Activated T-helper 1 cell treated with anti-CD3 and anti-CD28 coated beads, Interleukin-2, amount 50 U/mL, for 16 hours (primary cell): ENCODE measurements around the gene FOXK1.

Experiments
- DNase-seq, 2 donors: peaks; one replicate each; pipeline ENCODE4 v3.0.0-alpha.2; 2020; ENCODE audit warnings: low read depth in 1 of 2, low spot score in 1 of 2

Gene FOXK1

DNA sequence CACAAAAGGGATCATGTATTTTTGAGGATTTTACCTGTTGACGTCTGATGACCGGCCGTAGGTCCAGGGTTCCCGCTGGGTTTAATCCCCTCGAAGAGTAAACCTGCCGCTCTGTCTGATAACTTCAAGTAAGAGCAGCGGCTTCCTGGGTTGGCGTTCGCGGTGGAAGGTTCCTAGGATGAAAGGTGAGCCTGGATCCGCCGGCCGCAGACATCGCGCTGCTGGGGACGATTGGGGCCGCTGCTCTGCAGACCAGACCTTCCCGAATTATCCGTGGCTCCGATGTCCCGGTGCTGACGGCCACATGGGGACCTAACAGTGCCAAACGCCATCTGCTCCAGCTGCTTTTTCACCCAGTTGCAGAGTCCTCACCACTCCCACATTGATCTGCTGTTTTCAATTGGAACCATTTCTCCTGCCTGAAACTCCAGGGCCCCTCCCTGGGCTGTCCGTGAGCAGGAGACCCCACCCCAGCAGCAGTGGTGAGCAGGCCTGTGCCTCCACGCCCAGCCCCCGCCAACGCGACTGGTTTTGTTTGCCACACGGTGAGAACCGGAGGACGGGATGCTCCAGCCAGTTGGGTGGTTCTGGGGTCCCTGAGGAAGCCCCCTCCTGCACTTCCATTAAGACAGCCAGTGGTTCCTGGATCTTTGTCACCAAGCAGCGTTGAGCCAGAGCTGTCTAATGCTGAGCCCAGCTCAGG lies 81.1 kb downstream of the FOXK1 start:
- DNase-seq = no peak

DNA sequence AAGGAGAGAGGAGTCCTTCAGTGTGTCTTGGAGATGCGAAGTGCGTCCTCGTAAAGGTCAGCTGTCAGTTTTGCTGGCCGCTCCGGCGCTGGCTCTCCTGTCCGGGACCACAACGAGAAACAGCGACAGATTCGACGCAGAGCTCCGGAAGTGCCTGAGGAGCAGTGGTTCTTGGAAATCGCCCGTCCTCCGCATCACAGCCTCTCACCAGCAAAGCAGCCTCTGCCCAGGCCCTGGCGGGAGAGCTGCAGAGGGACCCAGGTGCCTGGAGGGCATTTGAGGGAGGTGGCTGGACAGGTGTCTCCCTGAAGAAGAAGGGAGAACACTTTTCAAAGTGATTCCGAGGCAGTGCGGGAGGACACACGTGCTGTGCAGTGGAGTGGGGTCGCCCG lies 81.7 kb downstream of the FOXK1 start:
- no peak for DNase-seq

DNA sequence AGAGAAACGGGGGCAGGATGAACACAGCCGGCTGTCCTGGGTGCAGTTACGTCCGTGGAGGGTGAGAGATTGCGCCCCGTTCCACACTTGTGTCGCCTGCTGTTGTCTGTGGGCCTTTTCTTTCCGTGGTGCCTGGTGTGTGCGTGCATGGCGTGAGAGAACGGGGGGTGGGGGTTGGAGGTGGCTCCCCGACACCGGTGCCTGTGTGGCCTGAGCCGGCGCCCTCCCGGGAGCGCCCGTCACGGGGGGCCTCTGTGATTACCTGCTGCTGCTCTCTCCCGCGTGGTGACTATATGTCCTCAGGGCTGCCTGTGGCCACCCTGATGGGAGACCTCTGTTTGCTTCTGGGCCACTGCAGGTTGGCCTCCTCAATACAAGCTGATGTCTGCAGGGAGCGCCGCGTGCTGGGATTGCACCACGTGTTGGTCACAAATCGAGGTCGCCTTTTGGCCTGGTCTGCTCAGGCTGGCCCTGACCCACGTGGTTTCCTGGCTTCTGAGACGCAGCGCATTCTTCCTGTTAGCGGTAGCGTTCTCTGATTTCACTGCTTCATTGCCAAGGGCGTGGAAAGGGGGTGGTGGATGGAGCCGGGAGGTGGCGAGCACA lies 82.4 kb downstream of the FOXK1 start:
- no peak for DNase-seq

DNA sequence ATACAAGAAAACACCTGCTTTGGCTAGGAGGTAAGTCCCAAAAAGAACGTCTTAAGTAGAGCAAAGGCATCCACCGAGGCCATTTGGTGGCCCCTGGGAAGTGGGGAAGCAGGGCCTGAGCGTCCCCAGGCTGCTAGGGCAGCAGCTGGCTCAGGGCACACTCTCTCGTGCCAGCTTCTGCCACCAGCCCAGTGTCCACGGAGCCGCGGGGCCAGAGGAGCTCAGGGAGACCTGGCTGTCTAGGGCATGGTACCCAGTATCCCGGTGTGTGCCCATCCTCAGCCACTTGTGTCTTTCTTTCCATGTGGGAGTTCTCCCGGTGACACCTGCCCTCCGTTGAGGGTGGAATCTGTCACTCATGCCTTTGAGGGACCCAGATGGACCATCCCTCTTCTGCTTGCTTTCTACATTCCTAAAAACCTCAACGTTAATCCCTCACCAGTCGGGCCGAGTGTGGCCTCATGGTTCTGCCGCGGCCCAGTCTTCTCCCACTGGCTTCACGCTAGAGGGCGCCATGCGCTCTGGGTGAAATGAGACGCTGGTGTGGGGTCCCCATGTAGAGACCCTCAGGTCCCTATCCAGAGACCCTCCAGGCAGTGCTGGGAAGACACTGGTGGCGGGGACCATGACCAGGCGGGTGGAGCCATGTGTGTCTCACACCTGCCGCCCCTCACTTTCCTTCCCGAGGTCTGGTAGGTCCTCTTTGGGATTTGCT lies 83.8 kb downstream of the FOXK1 start:
- no peak for DNase-seq

DNA sequence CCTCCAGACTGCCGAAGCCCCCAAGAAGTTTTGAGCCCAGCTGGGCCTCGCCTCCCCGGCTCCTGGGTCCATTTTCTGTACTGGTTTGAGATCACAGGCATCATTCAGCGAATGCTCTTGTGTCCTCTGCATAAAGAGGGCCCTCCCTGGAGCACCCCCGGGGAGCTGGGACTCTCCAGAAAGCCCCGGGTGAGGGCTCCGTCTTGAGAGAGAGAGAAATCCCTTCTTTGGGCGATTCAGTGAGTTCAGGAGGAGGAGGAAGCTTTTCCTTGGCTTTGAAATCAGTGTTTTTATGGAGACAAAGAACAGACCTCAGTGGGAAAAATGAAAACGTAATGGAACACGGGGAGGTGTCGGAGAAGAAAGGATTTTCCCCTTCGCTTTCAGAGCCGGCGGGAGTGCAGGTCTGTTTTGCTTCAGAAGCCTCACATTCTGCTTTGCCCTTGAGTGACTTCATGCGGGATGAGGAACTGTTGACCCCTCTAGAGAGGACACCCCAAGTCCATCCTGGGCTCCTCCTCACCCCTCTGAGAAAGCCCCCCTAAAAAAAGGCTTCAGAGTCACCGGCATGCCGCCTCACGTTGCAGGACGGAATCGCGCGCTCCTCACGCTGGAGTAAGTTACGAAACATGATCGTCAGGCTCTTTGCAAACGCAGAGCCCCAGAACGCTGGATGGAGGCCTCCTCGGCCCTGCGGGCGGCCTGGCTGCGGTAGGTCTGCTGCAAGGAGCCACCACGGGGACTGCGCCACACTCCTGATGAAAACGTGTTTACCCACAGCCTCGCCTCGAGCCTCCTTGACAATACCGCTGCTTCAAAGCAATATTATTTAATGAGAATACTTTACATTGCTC lies 84.8 kb downstream of the FOXK1 start:
- DNase-seq = no peak

DNA sequence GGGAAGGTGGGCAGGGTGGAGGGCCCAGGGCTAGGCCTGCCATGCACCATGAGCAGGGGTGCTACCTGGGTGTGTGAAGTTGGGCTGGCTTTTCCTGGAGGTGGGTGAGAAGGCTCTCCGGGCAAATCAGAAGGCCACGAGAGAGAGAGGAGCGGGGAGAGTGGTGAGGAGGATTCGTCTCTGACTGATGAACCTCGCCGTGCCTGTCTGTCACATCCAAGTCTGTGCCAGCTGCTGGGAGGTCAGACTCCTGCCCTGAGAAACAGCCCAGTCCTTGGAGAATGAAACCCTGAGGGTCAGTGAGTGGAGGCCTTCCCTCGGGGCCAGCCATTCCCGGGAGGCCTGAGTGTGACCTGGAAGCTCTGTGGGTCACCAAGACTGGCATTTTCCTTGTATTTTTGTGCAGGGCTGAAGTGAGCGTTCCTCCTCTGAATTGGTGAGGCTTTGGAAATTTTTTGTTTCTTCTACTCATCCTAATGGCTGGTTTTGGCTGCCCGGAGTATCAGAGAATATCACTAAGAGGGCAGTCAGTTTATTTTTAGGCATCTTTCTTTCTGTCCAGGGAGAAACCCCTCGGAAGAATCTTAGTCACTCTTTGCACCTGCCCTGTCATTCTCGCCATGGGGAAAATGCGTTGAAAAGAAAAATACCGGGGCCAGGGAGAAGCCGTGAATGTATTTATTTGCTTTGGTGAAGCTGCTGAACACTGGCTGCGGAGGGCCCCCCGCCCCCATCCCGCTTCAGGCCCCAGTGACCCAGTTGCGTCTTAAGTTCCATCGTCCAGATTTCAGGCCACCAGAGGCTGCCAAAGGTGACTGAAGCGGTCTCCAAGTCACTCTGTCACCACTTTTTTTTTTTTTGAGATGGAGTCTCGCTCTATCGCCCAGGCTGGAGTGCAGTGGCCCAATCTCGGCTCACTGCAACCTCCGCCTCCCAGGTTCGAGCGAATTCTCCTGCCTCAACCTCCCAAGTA lies 86.8 kb downstream of the FOXK1 start:
- DNase-seq = no peak

DNA sequence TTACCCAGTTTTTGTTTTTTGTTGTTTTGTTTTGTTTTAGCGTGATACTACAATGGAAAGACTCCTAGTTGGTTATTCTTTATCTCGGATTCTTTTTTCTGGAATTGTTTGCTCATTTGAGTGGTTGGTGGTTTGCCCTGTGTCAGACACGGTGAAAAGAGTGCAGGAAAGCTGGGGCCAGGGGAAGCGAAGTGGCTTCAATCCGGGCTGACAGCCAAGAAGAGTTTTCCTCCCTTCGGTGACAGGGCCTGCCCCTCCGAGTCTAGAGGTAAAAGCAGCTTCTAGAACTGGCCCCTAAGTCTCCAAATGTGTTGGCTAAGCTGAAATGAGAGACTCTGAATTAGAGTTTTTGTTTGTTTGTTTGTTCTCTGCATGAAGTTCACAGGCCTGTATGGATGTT lies 87.7 kb downstream of the FOXK1 start:
- DNase-seq = no peak

DNA sequence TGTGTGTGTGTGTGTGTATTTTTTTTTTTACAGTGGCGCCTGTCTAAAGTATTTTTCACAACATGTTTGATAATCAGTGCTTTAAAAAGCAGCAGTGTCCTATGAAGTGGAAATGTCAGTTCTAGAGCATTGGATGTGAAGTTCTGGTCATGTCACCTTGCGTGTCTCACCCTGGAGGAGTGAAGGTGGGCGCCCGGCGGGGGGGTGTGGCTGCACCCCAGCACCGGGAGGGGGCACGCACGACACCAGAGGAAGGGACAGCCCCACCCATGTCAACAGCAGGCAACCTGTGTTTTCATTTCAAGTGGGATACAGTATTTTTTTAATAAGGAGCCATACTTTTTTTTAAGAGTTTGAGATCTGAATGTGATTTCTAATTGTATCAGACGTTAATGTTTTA lies 88.8 kb downstream of the FOXK1 start:
- DNase-seq = no peak

DNA sequence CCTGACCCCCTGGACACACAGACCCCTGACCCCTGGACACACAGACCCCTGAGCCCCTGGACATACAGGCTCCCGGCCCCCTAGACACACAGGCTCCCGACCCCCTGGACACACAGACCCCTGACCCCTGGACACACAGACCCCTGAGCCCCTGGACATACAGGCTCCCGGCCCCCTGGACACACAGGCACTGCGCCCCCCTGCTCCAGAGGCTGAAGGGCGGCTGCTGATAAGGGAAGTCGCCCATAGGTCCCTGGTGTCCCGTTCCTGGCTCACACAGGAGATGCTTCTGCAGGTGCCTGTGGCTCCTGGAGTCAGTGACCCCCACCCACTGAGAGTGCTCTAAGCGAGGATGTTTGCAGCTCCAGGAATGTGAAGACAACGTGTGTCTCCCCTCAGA lies 89.6 kb downstream of the FOXK1 start:
- DNase-seq = no peak

DNA sequence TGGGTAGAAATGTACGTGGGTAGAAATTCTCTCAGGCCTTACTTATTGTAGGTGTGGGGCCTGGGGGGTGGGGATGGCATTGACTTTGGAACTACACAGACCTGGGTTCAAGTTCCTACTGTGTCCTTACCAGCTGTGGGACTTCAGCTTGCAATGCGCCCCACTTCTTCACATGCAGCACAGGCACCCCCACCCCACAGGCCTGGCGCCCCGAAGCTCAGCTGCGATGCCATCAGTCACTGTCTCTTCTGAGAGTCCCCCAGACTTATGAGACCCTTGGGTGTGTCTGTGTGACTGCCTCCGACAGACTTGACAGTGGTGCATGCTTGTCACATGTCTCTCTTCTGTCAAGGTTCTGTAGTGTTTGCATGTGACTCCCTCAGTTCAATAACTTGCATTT lies 90.2 kb downstream of the FOXK1 start:
- DNase-seq = no peak

DNA sequence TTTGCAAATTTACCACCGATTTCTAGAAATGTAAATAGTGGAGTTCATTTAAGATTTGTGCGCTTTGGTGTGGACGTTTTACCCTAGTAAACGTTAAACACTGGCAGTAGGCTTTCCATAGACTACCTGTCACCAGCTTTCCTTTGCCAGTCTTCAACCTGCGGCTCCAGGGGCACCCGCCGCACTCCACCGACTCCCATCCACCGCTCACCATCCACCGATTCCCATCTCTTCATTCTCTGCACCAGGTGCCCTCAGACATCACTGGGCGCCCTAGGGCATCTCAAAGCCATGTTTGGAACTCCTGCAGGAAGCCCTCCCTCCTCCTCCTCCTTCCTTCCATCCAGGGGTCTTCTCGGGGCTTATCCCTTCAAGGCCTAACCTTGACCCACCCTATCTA lies 91.9 kb downstream of the FOXK1 start:
- no peak for DNase-seq

DNA sequence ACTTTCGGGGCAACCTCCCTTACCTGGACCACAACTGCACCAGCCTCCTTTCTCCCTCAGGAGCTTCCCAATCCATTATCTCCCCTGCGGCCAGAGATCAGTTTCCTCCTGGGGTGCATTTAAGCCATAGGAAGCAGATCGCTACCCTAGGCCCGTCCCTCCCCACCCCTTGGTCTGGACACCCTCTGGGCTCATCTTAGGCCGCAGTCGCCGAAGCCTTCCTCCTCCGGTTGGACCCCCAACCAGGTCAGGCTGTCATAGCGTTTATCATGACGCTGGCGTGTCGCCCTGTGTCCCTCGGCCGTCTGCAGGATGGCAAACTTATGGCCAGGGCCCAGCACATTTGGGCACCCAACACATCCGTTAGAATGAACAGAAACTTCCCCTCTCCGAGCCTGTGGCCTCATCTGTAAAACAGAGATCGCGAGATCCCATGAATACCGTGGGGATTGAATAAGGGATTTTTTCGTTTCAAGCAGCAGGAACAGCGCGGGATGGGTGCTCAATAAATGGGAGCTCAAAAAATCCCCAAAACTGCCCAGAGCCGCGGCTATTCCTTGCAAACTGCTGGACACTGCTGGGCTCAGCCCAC lies 92.7 kb downstream of the FOXK1 start:
- no peak for DNase-seq

DNA sequence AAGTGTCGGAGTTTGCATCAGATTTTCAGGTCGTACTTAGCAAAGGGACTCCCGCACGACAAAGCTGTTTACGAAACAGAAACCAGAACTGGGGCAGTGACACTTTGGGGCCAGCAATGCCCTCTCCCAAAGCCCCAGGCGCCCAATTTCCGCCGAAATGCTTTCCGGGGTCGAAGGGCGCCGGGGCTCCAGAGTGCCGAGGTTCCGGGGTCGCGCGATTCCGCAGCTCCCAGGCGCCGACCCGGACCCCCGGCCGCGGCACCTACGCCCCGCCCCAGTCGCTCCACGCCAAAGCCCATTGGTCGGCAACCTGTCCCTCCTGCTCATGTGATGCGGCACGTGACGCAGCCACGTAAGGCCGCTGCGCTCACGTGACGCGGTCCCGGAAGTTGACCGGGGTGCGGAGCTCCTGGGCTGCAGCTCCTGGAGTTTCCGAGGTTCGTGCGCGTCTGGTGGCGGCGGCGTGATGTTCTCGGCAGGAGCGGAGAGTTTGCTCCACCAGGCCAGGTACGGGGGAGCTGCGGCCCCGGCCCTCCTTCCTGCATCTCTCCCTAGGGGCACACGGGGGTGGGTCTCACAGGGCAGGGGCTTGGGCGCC lies 93.3 kb downstream of the FOXK1 start, which contains the start of gene AP5Z1:
AP5Z1 (plus strand) TSS at position 374 of the 598 bp plus-strand sequence; CDS start at position 467, 93 bp downstream.
- peak; percentile 85 to 94 for DNase-seq

DNA sequence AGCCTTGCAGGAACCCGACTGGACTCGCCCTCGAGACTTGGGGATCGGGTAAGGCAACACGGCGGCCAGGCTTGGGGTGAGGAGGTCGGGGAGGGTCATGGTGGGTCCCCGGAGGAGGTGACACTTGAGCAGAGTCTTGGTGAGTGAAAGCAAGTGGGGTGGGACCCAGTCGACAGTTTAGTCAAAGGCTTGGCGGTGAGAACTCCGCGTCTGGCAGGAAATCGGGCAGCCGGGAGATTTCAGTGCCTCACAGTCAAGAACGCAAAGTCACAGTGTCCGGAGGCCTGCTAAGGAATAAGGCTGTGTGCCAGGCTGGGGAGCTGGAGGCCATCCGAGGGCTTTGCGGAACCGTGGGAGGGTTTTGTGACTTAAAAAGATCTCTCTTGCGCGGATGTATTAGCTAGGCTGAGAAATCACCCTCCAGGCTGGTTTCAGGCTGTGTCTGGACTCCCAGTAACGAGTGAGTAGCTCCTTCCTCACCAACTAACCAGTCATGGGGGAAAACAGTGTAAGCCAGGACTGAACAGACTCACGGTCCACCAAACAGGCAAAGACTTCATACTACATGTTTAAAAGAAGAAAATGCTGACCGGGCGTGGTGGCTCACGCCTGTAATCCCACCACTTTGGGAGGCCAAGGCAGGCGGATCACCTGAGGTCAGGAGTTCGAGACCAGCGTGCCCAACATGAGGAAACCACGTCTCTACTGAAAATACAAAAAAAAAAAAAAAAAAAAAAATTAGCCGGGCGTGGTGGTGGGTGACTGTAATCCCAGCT lies 93.9 kb downstream of the FOXK1 start:
- peak; percentile 24 to 43 for DNase-seq

DNA sequence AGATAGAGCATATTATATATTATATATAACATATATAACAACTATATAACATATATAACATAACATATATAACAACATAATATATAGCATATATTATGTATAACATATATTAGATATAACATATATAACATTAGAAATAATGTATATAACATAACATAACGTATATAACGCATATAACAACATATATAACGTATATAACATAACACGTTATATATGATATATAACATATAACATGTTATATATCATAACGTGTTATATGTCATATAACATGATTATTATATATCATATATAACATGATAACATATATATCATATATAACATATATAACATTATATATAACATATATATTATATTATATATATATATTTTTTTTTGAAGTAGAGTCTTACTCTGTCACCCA lies 97.0 kb downstream of the FOXK1 start:
- DNase-seq = no peak

DNA sequence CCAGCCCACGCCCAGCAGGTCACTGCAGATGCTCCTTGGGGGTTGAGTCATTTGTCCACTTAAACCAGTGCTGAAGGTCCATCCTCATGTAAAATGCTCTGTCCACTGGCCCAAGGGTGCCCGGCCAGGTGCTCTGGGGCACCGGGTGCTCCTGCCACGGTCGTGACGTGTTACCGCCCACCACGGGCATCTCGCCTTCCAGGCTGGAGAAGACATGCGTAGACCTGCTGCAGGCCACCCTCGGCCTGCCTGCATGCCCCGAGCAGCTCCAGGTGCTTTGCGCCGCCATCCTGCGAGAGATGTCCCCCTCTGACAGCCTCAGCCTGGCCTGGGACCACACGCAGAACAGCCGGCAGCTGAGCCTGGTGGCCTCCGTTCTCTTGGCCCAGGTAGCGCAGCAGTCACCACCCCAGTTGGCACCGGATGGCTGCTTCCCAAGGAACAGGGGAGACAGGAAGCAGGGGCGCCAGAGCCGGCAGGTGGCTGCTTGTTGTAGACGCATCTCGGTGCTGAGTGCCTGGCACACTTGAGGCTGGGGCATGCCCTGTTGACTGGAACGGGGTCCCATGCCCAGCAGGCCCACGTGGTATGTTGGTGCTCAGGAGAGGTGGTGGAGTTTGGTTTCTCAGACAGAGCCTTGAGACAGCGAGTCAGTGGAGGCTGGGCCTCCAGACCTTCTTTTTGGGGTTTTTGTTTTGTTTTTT lies 99.4 kb downstream of the FOXK1 start:
- no peak for DNase-seq

DNA sequence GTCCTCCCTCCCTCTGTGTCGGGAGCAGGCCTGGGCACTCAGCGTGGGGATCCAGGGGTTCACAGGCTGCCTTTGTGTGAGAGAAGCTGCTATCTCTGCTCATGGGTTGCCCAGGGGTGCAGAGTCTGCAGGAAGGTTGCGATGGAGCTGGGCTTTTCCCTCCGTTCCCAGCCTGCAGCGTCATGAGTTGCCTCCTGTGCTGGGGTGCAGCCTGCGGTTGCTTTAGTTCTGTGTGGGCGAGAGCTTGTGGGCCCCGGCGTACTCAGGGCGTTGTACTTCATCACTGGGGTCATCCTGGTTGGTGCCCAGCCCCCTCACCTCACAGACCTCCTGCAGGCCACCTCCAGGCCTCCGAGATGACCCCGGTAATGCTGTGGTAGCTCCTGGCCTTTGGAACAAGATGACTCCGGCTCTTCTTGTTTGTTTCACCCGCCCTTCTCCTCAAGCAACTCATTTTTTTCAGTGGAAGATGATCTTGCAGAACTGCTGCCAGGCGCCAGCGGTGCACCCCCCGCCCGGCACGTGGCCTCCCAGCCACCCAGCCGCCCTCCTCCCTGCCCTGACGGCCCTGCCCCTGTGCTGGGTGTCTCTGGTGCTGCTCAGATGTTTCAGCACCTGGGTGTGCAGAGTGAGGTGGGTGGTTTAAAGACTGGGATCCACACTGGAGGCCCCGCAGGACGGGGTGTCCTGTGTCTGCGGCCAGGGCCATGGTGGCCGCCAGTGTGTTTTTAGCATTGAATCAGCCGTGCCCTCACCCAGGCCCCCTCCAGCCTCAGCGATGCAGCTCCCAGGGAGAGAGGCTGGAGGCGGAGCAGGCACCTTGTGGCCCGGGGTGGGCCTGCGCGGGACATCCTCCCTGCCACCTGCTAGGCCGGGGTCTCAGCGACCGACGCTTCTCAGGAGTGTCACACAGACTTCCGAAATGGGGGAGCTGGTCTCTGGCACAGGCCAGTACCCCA lies 100.5 kb downstream of the FOXK1 start:
- DNase-seq = no peak
